Ishikawa (cell line): ENCODE data around the gene ZBTB46.
A peak's percentile ranks its signal among the peaks of the same experiment; 100 is the strongest.

Experiments used
- CEBPB ChIP-seq: IDR thresholded peaks from 2 replicates; pipeline ENCODE4 v1.6.1; 2012
- CREB1 ChIP-seq: IDR thresholded peaks from 2 replicates; pipeline ENCODE4 v1.6.1; 2012; ENCODE audit warnings: low read depth
- EGR1 ChIP-seq: IDR thresholded peaks from 2 replicates; pipeline ENCODE4 v1.6.1; 2012
- EP300 ChIP-seq: IDR thresholded peaks from 2 replicates; pipeline ENCODE4 v1.6.1; 2012; ENCODE audit warnings: borderline replicate concordance
- FOXM1 ChIP-seq: IDR thresholded peaks from 2 replicates; pipeline ENCODE4 v1.6.1; 2012; ENCODE audit warnings: low read depth, borderline replicate concordance
- MAX ChIP-seq: IDR thresholded peaks from 2 replicates; pipeline ENCODE4 v1.6.1; 2012
- NFIC ChIP-seq: IDR thresholded peaks from 2 replicates; pipeline ENCODE4 v1.6.1; 2012
- RAD21 ChIP-seq: IDR thresholded peaks from 2 replicates; pipeline ENCODE4 v1.6.1; 2012; ENCODE audit warnings: low read depth
- REST ChIP-seq: IDR thresholded peaks from 2 replicates; pipeline ENCODE4 v1.6.1; 2012; ENCODE audit warnings: low read depth, mild to moderate bottlenecking
- TAF1 ChIP-seq: IDR thresholded peaks from 2 replicates; pipeline ENCODE4 v1.6.1; 2012; ENCODE audit warnings: low read depth, mild to moderate bottlenecking
- TCF12 ChIP-seq: IDR thresholded peaks from 2 replicates; pipeline ENCODE4 v1.6.1; 2012; ENCODE audit warnings: low read depth
- TEAD4 ChIP-seq: IDR thresholded peaks from 2 replicates; pipeline ENCODE4 v1.6.1; 2012
- USF1 ChIP-seq: IDR thresholded peaks from 2 replicates; pipeline ENCODE4 v1.6.1; 2012
- YY1 ChIP-seq: IDR thresholded peaks from 2 replicates; pipeline ENCODE4 v1.6.1; 2012; ENCODE audit warnings: low read depth
- ZBTB7A ChIP-seq: IDR thresholded peaks from 2 replicates; pipeline ENCODE4 v1.6.1; 2012; ENCODE audit warnings: low read depth

The ZBTB46 gene

GRCh38 chr20:63873477-63873971, 42.5 kb upstream of the ZBTB46 start:
- TF ChIP-seq REST (no peak), EGR1 (no peak), MAX (no peak), CEBPB (no peak), ZBTB7A (no peak), YY1 (no peak), TCF12 (no peak), TEAD4 (no peak), FOXM1 (no peak), NFIC (no peak), EP300 (no peak), TAF1 (no peak), RAD21 (no peak), USF1 (no peak), CREB1 (no peak)

GRCh38 chr20:63868264-63868663, 37.2 kb upstream of the ZBTB46 start:
- TF ChIP-seq TAF1: no peak

- TF ChIP-seq CREB1 (peak; percentile 90), TAF1 (peak; percentile 91), RAD21 (no peak), REST (no peak), USF1 (peak; percentile 95), EGR1 (0 out of 2 replicates have a peak, but pooled peaks have one; percentile 44), TCF12 (no peak; the same call in 1 of the 2 replicates), YY1 (peak; percentile 93), TEAD4 (peak; percentile 32; the same call in 1 of the 2 replicates), EP300 (peak; percentile 6; the same call in 1 of the 2 replicates), NFIC (no peak), MAX (peak; percentile 96), FOXM1 (no peak), ZBTB7A (0 out of 2 replicates have a peak, but pooled peaks have one; percentile 31), CEBPB (peak; percentile 94)
Measured at GRCh38 chr20:63864978-63865640, 34.0 kb upstream of the ZBTB46 start, which contains the start of gene TPD52L2. TSS of gene TPD52L2 (plus strand) at chr20:63865270. CDS start at chr20:63865366, 96 bp downstream.

- TF ChIP-seq TCF12 (no peak; the same call in 1 of the 2 replicates), TEAD4 (no peak), TAF1 (no peak), MAX (no peak), YY1 (no peak), RAD21 (no peak), USF1 (no peak), NFIC (no peak), EP300 (no peak), CEBPB (no peak), FOXM1 (no peak), REST (no peak), ZBTB7A (no peak), CREB1 (no peak), EGR1 (no peak)
Measured at GRCh38 chr20:63864545-63864977, 33.5 kb upstream of the ZBTB46 start.
